D341Med (cell line): Measurements from ENCODE around the gene PLEKHA4.
"Not testable (repeated sequence)": the region's sequence is repeated elsewhere in the genome, so short reads cannot be mapped to it uniquely, and the experiment has no call there.

Source experiments
- DNase-seq: peaks from one replicate; pipeline ENCODE4 v3.0.0; 2012; ENCODE audit warnings: low spot score

The PLEKHA4 gene

DNA sequence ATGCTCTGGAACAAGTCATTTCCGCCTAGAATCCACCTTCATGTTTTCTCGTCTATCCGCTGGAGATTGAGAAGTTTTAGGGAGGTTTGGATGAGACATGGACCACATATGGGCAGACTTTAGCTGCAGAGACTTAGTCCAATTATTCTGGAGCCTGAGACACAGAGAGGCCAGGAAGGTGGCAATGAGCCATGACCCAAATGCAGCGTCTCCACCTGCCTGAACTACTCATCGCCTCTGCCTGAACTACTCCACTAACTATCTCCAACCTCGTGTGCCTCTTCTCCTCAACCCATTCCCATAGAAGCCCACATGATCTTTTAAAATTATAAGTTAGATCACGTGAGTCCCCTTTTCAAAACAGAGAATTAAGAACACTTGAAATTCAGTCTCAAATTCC lies 5.6 kb downstream of the PLEKHA4 start:
- DNase-seq = no peak

- no peak for DNase-seq
Measured at GRCh38 chr19:48861313-48861712, 7.1 kb downstream of the PLEKHA4 start.

DNA sequence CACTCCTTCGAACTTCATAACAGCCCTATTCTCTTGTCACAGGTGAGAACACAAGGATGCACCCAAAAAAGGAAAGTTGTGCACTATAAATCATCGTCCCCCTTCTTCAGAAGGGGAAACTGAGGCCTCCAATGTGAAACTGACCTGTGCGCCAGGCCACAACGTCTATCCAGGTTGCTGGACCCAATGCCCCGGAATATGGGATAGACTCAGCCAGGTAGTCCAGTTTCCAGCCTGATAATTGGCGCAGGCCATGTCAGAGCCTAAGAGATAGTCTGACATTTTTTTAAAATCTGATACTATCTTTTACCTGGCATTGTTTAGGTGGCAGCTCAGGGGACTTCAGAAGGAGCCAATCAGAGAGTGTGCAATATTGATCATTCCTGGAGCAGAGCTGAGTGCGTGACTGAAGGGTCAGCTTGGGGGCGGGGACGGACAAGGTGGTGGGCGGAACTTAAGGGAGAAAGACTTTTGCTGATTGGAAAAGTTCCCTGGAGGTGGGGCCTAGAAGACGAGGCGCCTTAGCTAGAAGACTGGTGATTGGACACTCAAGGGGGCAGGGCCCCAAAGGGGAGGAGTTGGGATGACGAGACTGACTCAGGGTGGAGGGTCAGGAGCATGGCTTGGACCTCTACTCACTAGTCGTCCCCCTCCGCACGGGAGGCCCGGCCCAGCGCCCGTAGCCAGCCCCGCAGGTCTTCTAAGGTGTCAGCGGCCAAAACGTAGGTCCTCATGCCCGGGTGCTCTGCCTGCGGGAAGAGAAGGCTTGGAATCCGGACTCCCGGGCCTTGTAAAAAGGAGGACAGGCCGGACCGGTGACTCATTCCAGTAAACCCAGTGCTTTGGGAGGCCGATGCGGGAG lies 8.5 kb downstream of the PLEKHA4 start:
- DNase-seq = no peak

DNA sequence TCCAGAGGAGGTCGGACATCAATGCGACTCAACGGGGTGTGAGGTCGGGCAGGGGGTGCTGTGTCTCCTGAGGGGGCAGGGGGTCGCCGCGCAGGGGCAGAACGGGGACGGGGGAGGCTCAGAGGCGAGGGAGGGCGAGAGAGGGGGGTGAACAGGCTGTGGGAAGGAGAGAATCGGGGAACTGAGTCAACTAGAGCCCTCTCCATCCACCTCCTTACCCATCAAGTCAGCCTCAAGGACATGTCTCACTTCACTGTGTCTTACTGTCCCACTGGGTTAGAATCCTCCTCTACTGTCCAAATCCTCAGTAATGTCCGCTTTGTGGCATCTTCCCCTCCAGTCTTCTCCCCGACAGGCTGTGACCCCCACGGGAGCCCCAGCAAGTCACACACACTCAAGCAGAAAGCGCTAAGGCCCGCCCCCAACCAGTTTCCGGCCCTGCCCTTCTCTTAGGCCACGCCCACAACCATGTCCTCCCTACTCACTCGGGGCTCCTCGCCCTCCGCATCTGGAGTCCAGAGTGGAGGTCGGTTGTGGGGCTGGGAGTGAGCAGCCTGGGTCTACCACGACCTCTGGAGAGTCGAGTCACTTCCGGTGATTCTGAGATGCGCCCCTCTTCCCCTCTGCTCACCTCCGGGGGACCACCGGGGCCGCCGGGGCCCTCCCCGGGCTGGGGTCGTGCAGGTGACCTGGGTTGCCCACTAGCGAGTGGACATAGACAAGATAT lies 9.3 kb downstream of the PLEKHA4 start:
- peak; percentile 36 for DNase-seq

DNA sequence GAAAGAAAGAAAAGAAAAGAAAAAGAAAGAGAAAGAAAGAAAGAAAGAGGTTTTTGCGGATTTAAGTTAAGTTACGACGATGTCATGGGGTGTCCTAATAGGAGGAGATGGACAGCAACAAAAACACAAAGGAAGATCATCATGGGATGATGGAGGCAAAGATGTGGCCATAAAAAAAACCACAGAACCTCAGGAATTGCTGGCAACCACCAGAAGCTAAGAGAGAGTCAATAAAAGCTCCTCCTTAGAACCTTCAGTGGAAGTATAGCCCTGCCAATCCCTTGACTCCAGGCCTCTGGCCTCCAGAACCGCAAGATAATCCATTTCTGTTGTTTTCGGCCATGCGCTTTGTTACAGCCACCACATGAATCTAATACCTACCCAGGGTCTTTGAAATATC lies 11.5 kb downstream of the PLEKHA4 start:
- DNase-seq = no peak

DNA sequence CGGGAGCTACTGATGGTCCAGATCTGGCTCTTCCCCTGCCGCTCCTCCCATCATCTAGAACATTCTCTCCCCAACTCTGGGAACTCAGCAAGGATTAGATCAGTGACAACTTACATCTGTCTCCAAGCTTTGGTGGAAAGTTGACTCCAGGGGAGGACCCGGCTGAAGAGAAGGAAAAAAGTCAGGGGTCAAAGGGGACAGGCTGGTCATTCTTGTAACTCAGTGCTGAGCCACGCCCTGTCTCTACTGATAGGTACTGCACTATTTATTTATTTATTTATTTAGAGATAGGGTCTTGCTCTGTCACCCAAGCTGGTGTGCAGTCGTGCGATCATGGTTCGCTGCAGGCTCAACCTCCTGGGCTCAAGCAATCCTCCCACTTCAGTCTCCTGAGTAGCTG lies 14.3 kb downstream of the PLEKHA4 start:
- no peak for DNase-seq

DNA sequence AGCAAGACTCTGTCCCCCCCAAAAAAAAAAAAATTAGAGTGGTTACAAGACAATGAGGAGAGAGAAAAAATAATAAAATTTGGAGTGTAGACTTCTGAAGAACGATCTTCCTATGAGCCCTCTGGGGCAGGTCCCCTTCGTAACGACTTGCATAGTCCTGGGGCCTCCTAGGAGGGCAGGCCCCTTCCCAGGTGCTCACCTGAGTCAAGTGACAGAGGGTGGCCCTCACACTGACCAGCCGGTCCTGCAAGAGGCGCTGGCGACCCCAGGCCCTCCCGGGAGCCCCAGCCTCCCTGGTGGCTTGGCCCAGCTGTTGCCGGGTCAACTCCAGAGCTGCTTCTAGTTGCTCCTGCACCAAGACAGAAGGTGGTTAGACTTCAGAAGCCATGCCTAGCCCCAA lies 14.9 kb downstream of the PLEKHA4 start:
- DNase-seq = peak; percentile 21

DNA sequence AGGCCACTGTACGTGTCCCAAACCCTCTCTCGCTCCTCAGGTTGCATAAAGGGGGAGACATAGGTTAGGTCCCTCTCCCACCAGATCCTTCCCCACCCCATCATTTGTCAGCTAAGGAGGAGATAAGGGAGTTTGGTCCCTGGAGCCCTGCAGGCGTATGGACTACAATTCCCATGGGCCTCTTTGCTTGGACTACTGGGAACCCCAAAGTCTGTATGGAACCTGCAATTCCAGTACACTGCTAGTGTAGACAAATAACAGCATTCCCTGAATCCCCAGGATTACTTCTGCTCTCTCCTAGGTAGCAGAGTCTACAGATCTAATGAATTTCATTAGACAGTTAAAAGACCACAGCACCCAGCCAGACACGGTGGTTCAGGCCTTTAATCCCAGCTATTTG lies 16.1 kb downstream of the PLEKHA4 start:
- peak; percentile 31 for DNase-seq

DNA sequence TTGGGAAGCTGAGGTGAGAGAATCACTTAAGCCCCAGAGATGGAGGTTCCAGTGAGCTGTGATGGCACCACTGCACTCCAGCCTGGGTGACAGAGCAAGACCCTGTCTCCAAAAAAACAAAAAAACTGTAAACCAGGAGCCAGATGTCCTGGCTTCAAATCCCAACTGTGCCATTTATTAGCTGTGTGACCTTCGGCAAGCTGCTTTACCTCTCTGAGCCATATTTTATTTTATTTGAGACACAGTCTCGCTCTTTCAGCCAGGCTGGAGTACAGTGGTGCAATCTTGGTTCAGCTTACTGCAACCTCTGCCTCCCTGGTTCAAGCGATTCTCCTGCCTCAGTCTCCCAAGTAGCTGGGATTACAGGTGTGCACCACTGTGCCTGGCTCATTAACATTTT lies 21.8 kb downstream of the PLEKHA4 start:
- DNase-seq = not testable (repeated sequence)

- peak; percentile 86 for DNase-seq
Measured at GRCh38 chr19:48845384-48845783, 23.0 kb downstream of the PLEKHA4 start.

GRCh38 chr19:48844472-48844871 lies 23.9 kb downstream of the PLEKHA4 start:
- peak; percentile 62 for DNase-seq

DNA sequence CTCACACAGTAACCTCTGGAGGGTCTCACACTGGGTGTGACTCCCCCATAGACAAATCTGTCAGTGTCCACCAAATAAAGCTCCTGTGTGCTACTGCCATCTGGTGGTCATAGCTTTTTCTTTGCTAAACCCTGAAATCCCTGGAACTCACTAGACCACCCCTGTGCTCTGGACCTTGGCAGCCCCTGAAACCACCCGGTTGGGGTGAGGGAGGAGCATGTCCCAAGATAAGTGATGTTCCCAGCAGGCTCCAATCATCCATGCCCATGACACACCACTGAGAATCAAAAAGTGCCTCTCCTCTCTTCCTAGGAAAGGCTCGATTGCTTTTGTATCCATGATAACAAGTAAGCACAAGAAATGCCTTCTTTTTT lies 25.6 kb downstream of the PLEKHA4 start:
- DNase-seq = peak; percentile 63

- no peak for DNase-seq
Measured at GRCh38 chr19:48841571-48841970, 26.8 kb downstream of the PLEKHA4 start.

DNA sequence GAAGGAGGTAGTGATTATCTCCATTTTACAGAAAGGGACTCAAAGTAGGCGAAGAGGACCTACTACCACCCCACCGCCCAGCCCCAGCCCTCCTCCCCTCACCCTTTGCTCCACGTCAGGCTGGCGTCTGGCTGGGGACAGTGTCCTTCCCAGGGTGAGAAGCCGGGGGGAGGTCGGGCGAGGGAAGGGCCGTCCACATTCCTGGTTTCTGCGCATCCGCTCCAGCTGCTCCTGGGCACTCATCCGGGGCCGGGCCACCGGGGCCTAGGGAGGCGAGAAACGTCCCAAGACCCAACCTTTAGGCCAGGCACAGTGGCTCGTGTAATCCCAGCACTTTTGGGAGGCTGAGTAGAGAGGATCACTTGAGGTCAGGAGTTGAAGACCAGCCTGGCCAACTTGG lies 27.4 kb downstream of the PLEKHA4 start:
- DNase-seq = no peak

- DNase-seq = no peak
Measured at GRCh38 chr19:48837687-48838086, 30.7 kb downstream of the PLEKHA4 start.

DNA sequence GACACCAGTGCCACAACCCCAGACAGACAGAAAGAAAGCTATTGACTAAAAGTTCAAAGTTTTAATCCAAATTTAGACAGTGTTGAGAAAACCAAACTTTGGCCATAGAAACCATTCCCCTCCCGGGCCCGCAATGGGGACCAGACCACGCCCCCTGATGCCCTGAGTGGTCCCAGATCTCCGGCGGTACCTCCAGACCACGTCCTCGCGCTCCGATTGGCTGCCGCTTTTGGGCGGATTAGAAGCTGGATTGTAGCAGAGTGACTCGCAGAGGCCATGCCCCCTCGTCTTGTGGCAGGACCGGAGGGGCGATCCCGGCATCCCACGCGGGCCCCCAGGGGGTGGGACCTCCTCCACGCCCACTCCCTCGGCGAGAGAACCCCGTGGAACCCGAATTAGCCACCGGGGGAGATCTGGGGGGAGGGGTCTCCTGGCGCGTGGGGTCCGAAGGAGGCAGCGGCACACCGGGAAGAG lies 31.3 kb downstream of the PLEKHA4 start:
- DNase-seq = peak; percentile 94

DNA sequence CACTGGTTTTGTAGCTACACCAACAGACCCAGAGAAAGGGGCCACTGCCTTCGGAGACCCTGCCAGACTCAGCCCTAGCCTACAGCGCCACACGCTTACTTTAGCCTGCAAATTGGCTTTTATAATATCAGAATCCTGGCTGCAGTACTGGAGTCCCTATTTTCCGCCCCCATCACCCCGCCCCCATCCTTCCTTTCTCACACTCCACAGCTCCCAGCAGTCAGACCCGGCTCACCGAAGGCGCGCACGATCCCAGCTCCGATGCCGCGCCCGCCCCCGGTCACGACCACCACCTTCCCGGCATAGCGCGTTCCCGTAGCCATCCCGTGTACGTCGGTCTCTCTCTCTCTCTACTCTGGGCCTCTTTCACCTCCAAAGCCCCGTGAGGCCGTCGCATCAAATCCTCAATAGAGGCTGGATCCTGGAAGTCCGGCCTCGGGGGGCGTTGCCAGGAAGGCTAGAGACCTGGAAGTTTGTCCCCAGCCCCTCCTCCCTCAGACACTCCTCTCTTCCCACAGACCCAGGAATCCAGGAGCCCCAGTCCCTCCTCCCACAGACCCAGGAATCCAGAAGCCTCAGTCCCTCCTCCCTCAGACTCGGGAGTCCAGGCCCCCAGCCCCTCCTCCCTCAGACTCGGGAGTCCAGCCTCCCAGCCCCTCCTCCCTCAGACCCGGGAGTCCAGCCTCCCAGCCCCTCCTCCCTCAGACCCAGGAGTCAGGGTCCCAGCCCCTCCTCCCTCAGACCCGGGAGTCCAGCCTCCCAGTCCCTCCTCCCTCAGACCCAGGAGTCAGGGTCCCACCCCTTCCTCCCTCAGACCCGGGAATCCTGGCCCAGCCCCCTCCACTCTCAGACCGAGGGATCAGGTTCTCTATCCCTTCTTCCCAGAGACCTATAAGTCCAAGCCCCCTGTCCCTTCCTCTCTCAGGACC lies 32.1 kb downstream of the PLEKHA4 start, which contains the start of gene HSD17B14:
Gene HSD17B14 (minus strand): TSS at position 403 of the 929 bp plus-strand sequence. CDS start 80 bp downstream, at position 323.
- peak; percentile 58 for DNase-seq

DNA sequence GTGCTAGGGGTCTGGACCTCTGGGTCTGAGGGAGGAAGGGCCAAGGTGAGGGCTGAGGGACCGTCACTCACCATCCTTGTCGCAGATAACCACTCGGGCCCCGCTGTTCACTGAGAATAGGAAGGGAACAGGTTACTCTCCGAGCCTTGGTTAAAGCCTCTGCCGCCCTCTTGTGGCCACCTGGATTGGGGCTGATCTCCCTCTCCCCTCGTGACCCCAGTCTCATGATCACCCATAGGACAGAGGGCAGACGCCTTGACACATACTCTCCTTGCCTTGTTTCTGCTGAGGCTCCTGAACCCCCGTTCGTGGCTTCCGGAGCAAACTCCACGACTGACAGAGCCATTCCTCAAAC lies 32.7 kb downstream of the PLEKHA4 start:
- peak; percentile 87 for DNase-seq

DNA sequence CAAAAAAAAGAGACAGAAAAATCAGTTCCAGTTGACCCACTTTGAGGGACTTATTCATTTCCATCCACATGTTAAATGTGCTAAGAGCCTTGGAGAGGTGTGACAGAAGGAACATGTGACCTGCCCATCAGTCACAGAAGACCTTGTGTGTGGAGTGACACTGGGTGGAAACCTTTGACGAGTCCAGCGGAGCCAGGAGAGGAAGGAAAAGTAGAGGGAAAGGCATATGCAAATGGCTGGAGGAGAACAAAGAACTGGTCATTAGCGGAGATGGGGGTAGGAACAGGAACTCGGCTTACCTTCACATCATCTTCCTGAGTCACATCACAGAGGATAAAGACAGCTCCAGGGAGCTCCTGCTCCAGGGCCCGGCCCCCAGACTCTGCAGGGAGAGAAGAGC lies 34.4 kb downstream of the PLEKHA4 start:
- DNase-seq = no peak

GRCh38 chr19:48833049-48833448 lies 35.4 kb downstream of the PLEKHA4 start:
- DNase-seq = no peak

- DNase-seq = no peak
Measured at GRCh38 chr19:48830965-48831364, 37.5 kb downstream of the PLEKHA4 start.

GRCh38 chr19:48830088-48830487 lies 38.3 kb downstream of the PLEKHA4 start:
- no peak for DNase-seq
